DND-41 (cell line): Measurements from ENCODE around the gene BTRC.

Source experiments
- EZH2 ChIP-seq: IDR thresholded peaks from 3 replicates; pipeline ENCODE4 v1.6.1; 2012; ENCODE audit warnings: borderline replicate concordance, low read depth, mild to moderate bottlenecking, moderate library complexity, low read length, inconsistent platforms; ENCODE audit not compliant: severe bottlenecking
- TF ChIP-seq, protein P1 (sequence below): IDR thresholded peaks from 2 replicates; pipeline ENCODE4 v1.5.1; 2012; ENCODE audit warnings: borderline replicate concordance, low read length, moderate library complexity, mild to moderate bottlenecking; ENCODE audit not compliant: poor library complexity, severe bottlenecking; ENCODE audit errors: extremely low read depth

DNA sequence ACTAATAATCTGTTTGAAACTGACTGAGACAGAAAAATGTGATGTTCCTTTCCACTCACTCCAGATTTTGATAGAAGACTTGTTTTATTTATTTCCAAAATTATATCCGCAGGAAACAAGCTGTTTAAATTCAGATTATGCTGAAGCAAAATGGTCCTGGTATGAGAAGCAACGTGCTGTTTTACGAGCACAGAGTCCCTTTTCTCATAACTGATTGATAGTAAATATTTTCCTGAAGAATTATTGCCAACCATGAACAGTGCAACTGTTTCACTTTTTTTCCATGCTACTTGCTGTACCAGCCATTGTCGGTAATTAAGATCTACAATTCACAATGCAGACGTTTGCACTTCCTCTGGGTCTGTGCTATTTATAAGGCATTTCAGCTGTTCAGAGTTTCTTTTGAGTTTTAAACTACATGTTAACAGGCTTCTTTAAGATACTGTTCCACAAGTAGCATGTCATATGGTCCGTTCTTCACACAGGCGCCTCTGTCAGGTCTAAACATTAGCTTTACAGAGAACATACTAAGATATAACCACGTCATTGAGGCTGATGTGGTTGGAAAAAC is 130.3 kb downstream of the BTRC start:
- TF ChIP-seq, protein P1, sequence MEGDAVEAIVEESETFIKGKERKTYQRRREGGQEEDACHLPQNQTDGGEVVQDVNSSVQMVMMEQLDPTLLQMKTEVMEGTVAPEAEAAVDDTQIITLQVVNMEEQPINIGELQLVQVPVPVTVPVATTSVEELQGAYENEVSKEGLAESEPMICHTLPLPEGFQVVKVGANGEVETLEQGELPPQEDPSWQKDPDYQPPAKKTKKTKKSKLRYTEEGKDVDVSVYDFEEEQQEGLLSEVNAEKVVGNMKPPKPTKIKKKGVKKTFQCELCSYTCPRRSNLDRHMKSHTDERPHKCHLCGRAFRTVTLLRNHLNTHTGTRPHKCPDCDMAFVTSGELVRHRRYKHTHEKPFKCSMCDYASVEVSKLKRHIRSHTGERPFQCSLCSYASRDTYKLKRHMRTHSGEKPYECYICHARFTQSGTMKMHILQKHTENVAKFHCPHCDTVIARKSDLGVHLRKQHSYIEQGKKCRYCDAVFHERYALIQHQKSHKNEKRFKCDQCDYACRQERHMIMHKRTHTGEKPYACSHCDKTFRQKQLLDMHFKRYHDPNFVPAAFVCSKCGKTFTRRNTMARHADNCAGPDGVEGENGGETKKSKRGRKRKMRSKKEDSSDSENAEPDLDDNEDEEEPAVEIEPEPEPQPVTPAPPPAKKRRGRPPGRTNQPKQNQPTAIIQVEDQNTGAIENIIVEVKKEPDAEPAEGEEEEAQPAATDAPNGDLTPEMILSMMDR, result no peak
- no peak for TF ChIP-seq EZH2
